ENCODE data around the gene TRAK2. TPM values are rescaled to one million over a fixed set of nuclear protein-coding genes. Genes with fewer than 3 reads are reported as not detected.
A peak's percentile ranks its signal among the peaks of the same experiment; 100 is the strongest.
"Not testable (repeated sequence)": the region's sequence is repeated elsewhere in the genome, so short reads cannot be mapped to it uniquely, and the experiment has no call there.

The TRAK2 gene
- total RNA-seq, 1 donor from 2014 or later = 9.2 TPM

GRCh38 chr2:201447086-201447485 lies 4.2 kb downstream of the TRAK2 start:
- TF ChIP-seq CTCF (IDR thresholded peaks at IDR 0.05; ENCODE audit: insufficient read depth, low read length, severe bottlenecking) = no peak

GRCh38 chr2:201444746-201445465 lies 6.4 kb downstream of the TRAK2 start:
- FAIRE-seq = no peak
- Histone ChIP-seq H3K4me3 (ENCODE audit: low read depth, low read length) (no peak overlapping the region), H3K36me3 (ENCODE audit: control insufficient read depth, insufficient read depth, low read length) (no peaks in the 10 kb centered on the region), H3K27me3 (ENCODE audit: control insufficient read depth, insufficient read depth, low read length) (no peaks in the 10 kb centered on the region)
- DNase-seq (ENCODE audit: low read depth) = no peak
- no peak for TF ChIP-seq CTCF (IDR thresholded peaks at IDR 0.05; ENCODE audit: insufficient read depth, low read length, severe bottlenecking)

More at GRCh38 chr2:201447086-201447485, 4.2 kb downstream of the TRAK2 start:
- H3K27me3 ChIP-seq (ENCODE audit: control insufficient read depth, insufficient read depth, low read length) = no peaks in the 10 kb centered on the region
- DNase-seq (ENCODE audit: low read depth) = no peak
- no peaks in the 10 kb centered on the region for H3K36me3 ChIP-seq (ENCODE audit: control insufficient read depth, insufficient read depth, low read length)
- no peak overlapping the region for H3K4me3 ChIP-seq (ENCODE audit: low read depth, low read length)
- FAIRE-seq = no peak

- Histone ChIP-seq H3K4me3 (ENCODE audit: low read depth, low read length) (no peak overlapping the region), H3K27me3 (ENCODE audit: control insufficient read depth, insufficient read depth, low read length) (no peaks in the 10 kb centered on the region), H3K36me3 (ENCODE audit: control insufficient read depth, insufficient read depth, low read length) (no peaks in the 10 kb centered on the region)
- DNase-seq (ENCODE audit: low read depth) (no peak), FAIRE-seq (no peak)
- TF ChIP-seq CTCF (IDR thresholded peaks at IDR 0.05; ENCODE audit: insufficient read depth, low read length, severe bottlenecking) = no peak
Measured at GRCh38 chr2:201441409-201441808, 9.8 kb downstream of the TRAK2 start.

GRCh38 chr2:201440182-201440581 lies 11.1 kb downstream of the TRAK2 start:
- Histone ChIP-seq H3K27me3 (ENCODE audit: control insufficient read depth, insufficient read depth, low read length) (no peaks in the 10 kb centered on the region), H3K36me3 (ENCODE audit: control insufficient read depth, insufficient read depth, low read length) (no peaks in the 10 kb centered on the region), H3K4me3 (ENCODE audit: low read depth, low read length) (no peak overlapping the region)
- DNase-seq (ENCODE audit: low read depth) (peak; percentile 88), FAIRE-seq (no peak)
- TF ChIP-seq CTCF (IDR thresholded peaks at IDR 0.05; ENCODE audit: insufficient read depth, low read length, severe bottlenecking) = no peak

GRCh38 chr2:201439336-201439922 lies 11.8 kb downstream of the TRAK2 start:
- H3K36me3 ChIP-seq (ENCODE audit: control insufficient read depth, insufficient read depth, low read length); H3K4me3 ChIP-seq (ENCODE audit: low read depth, low read length); DNase-seq (ENCODE audit: low read depth); H3K27me3 ChIP-seq (ENCODE audit: control insufficient read depth, insufficient read depth, low read length); FAIRE-seq: not testable (repeated sequence)

GRCh38 chr2:201436141-201436540 lies 15.1 kb downstream of the TRAK2 start:
- FAIRE-seq = no peak
- Histone ChIP-seq H3K36me3 (ENCODE audit: control insufficient read depth, insufficient read depth, low read length) (no peaks in the 10 kb centered on the region), H3K27me3 (ENCODE audit: control insufficient read depth, insufficient read depth, low read length) (no peaks in the 10 kb centered on the region), H3K4me3 (ENCODE audit: low read depth, low read length) (no peak overlapping the region)
- no peak for TF ChIP-seq CTCF (IDR thresholded peaks at IDR 0.05; ENCODE audit: insufficient read depth, low read length, severe bottlenecking)
- DNase-seq (ENCODE audit: low read depth) = no peak
